CD14-positive monocyte (primary cell): ENCODE results near the gene DCDC2. TPM values are rescaled to one million over a fixed set of nuclear protein-coding genes. Genes with fewer than 3 reads are reported as not detected.
"Not testable (repeated sequence)": the region's sequence is repeated elsewhere in the genome, so short reads cannot be mapped to it uniquely, and the experiment has no call there.

Source experiments
- DNase-seq, 3 donors: peaks; one replicate each; pipeline ENCODE4 v3.0.0-alpha.2; 2011 to 2022
- H2AFZ ChIP-seq: 2 replicates; pipeline ENCODE4 v1.6.0; 2012; ENCODE audit warnings: mild to moderate bottlenecking, low read depth, low read length, inconsistent platforms; ENCODE audit not compliant: insufficient read depth, poor library complexity, severe bottlenecking
- H3K27ac ChIP-seq, 2 donors: 1 replicate in 1 of 2; 2 replicates in 1 of 2; pipeline ENCODE4 v1.5.1; 2012 to 2013; ENCODE audit warnings: low read length in 2 of 2, control low read depth in 1 of 2, inconsistent platforms in 1 of 2, low read depth in 1 of 2, mild to moderate bottlenecking in 1 of 2
- H3K27me3 ChIP-seq, 2 donors: one replicate each; pipeline versions ENCODE4 v1.6.0 to v1.6.1; 2011 to 2013; ENCODE audit warnings: low read length in 2 of 2; ENCODE audit not compliant: control insufficient read depth in 2 of 2, insufficient read depth in 2 of 2
- H3K36me3 ChIP-seq, 2 donors: replicated peaks in 1 of 2; 1 replicate in 1 of 2; 2 replicates in 1 of 2; pipeline versions ENCODE4 v1.5.1 to v1.6.1; 2012 to 2013; ENCODE audit warnings: low read length in 2 of 2, control low read depth in 1 of 2, inconsistent platforms in 1 of 2, mild to moderate bottlenecking in 1 of 2; ENCODE audit not compliant: insufficient read depth in 2 of 2, control insufficient read depth in 1 of 2
- H3K4me1 ChIP-seq, 2 donors: 1 replicate in 1 of 2; 2 replicates in 1 of 2; pipeline versions ENCODE4 v1.5.1 to v1.6.1; 2012 to 2013; ENCODE audit warnings: low read length in 2 of 2, control low read depth in 1 of 2, inconsistent platforms in 1 of 2, mild to moderate bottlenecking in 1 of 2, moderate library complexity in 1 of 2; ENCODE audit not compliant: insufficient read depth in 2 of 2, control insufficient read depth in 1 of 2
- H3K4me2 ChIP-seq: replicated peaks from 2 replicates; pipeline ENCODE3; 2012; ENCODE audit warnings: low read length, moderate library complexity, mild to moderate bottlenecking; ENCODE audit not compliant: poor library complexity, severe bottlenecking; ENCODE audit errors: extremely low read depth
- H3K4me3 ChIP-seq, 3 experiments: fragments of 200-600 bp in 1 of 3; sonication (generic) in 1 of 3; replicated peaks in 1 of 3; 1 replicate in 2 of 3; 2 replicates in 1 of 3; pipeline ENCODE4 v1.5.1; 2011 to 2013; ENCODE audit warnings: low read length in 3 of 3, mild to moderate bottlenecking in 3 of 3, control low read depth in 2 of 3, low read depth in 2 of 3, inconsistent platforms in 1 of 3, moderate library complexity in 1 of 3
- H3K79me2 ChIP-seq: 2 replicates; pipeline ENCODE4 v1.6.0; 2012; ENCODE audit warnings: mild to moderate bottlenecking, control low read depth, inconsistent platforms, low read length, moderate library complexity; ENCODE audit not compliant: insufficient read depth
- H3K9ac ChIP-seq: 2 replicates; pipeline ENCODE4 v1.6.0; 2017; ENCODE audit warnings: low read length, mild to moderate bottlenecking; ENCODE audit not compliant: insufficient read depth, poor library complexity, severe bottlenecking
- H3K9me3 ChIP-seq, 2 donors: replicated peaks in 1 of 2; 1 replicate in 1 of 2; 2 replicates in 1 of 2; pipeline versions ENCODE4 v1.5.1 to v1.6.1; 2012 to 2013; ENCODE audit warnings: low read length in 2 of 2, control low read depth in 1 of 2; ENCODE audit not compliant: control insufficient read depth in 1 of 2, insufficient read depth in 1 of 2
- H4K20me1 ChIP-seq: 2 replicates; pipeline ENCODE4 v1.6.0; 2012; ENCODE audit warnings: mild to moderate bottlenecking, low read length, control low read depth, moderate library complexity; ENCODE audit not compliant: insufficient read depth
- H3K27ac Mint-ChIP-seq, 7 donors: one replicate each; pipeline ENCODE4 v1.8.0; 2020; ENCODE audit warnings: mild to moderate bottlenecking in 7 of 7, mixed read lengths in 7 of 7, moderate library complexity in 6 of 7, inconsistent platforms in 2 of 7
- H3K27me3 Mint-ChIP-seq, 3 donors: one replicate each; pipeline ENCODE4 v1.8.0; 2021 to 2022; ENCODE audit warnings: low read depth in 3 of 3, mild to moderate bottlenecking in 3 of 3, mixed read lengths in 3 of 3, moderate library complexity in 3 of 3, inconsistent platforms in 1 of 3
- H3K36me3 Mint-ChIP-seq, 2 donors: one replicate each; pipeline ENCODE4 v1.8.0; 2020; ENCODE audit warnings: mixed read lengths in 2 of 2, inconsistent platforms in 1 of 2, mild to moderate bottlenecking in 1 of 2
- H3K4me1 Mint-ChIP-seq: one replicate; pipeline ENCODE4 v1.8.0; 2020; ENCODE audit warnings: mild to moderate bottlenecking, mixed read lengths
- H3K4me3 Mint-ChIP-seq, 2 donors: one replicate each; pipeline ENCODE4 v1.8.0; 2020; ENCODE audit warnings: mild to moderate bottlenecking in 2 of 2, mixed read lengths in 2 of 2, moderate library complexity in 1 of 2
- H3K9me3 Mint-ChIP-seq, 7 donors: one replicate each; pipeline ENCODE4 v1.8.0; 2020 to 2022; ENCODE audit warnings: mixed read lengths in 7 of 7, mild to moderate bottlenecking in 6 of 7, moderate library complexity in 6 of 7, inconsistent platforms in 2 of 7
- CTCF ChIP-seq: fragments of 200-600 bp; IDR thresholded peaks from one replicate; pipeline ENCODE4 v1.8.0; 2022; ENCODE audit warnings: antibody characterized with exemption, mild to moderate bottlenecking
- WGBS: methylation state at CpG from one replicate; pipeline ENCODE4 v1.1.5; 2013; ENCODE audit warnings: missing lambda C conversion rate; ENCODE audit not compliant: insufficient coverage; 5-methylcytosine and 5-hydroxymethylcytosine counted together
- intact Hi-C, 2 donors: fragments of 100-400 bp; cut with micrococcal nuclease; formaldehyde crosslinking; loops; one replicate each; pipeline versions ENCODE4 v1.15.0 to v1.15.1; 2023
- polyA plus RNA-seq, 3 donors: library from polyadenylated mRNA; depleted of rRNA in 1 of 3; unstranded in 2 of 3; stranded (reverse) in 1 of 3; fragments of 300-500 nt in 2 of 3; fragments of >200 nt in 1 of 3; fragmentation: Illumina TruSeq in 2 of 3; gene quantifications; 1 replicate in 2 of 3; 2 replicates in 1 of 3; pipeline ENCODE4 v1.2.3, GENCODE V29; 2012 to 2021

DCDC2 gene
- polyA plus RNA-seq, 3 donors, result not detected

- Mint-ChIP-seq H3K27me3 (peaks cover 4 to 6% (median 6%) of the 10 kb centered on the region in 3 donors), H3K9me3 (peaks cover 0 to 1% (median 0%) of the 10 kb centered on the region in 7 donors), H3K27ac (no peak overlapping the region), H3K4me3 (no peak overlapping the region), H3K4me1 (no peaks in the 10 kb centered on the region), H3K36me3 (no peaks in the 10 kb centered on the region)
- H3K9ac ChIP-seq, result no peak overlapping the region
- H3K4me2 ChIP-seq, result no peak overlapping the region
- H3K27ac ChIP-seq, result no peak overlapping the region
- no peak for DNase-seq
- no peaks in the 10 kb centered on the region for H3K79me2 ChIP-seq
- H3K36me3 ChIP-seq, result no peaks in the 10 kb centered on the region
- no peak for TF ChIP-seq CTCF
- no peaks in the 10 kb centered on the region for H3K4me1 ChIP-seq
- H3K4me3 ChIP-seq, result no peak overlapping the region
- no peaks in the 10 kb centered on the region for H3K27me3 ChIP-seq
- H4K20me1 ChIP-seq, result no peaks in the 10 kb centered on the region
- WGBS, result 92% methylated on average over 2 of the region's 2 CpGs
- no peak overlapping the region for H2AFZ ChIP-seq
- no peaks in the 10 kb centered on the region for H3K9me3 ChIP-seq
- intact Hi-C loops, result no loop called here
These were observed 112.6 kb downstream of the DCDC2 start for GRCh38 chr6:24245275-24245674.

DNA sequence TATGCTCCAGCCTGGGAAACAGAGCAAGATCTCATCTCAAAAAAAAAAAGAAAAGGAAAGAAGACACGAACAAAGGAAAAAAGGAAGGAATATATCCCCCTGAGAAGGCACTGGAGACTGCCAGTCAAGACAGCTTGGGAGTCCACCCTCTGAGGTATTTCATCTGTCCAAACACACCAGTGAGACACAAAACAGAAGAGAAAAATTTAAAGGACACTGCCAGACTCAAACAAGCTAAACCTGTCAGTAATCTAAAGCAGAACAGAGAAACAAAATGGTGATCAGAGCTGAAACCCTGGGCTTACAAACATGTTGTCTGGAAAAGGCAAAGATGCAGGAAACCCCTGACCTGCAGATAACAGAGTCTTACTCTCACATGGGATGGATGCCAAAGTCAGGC is 114.9 kb downstream of the DCDC2 start:
- Histone ChIP-seq H3K9ac (no peak overlapping the region), H4K20me1 (no peaks in the 10 kb centered on the region), H3K36me3 (no peaks in the 10 kb centered on the region), H3K4me2 (no peak overlapping the region), H3K4me1 (no peaks in the 10 kb centered on the region), H3K4me3 (no peak overlapping the region), H3K27ac (no peak overlapping the region), H2AFZ (no peak overlapping the region), H3K9me3 (no peaks in the 10 kb centered on the region), H3K27me3 (no peaks in the 10 kb centered on the region), H3K79me2 (no peaks in the 10 kb centered on the region)
- Mint-ChIP-seq H3K27ac (no peak overlapping the region), H3K36me3 (no peaks in the 10 kb centered on the region), H3K9me3 (peaks cover 0 to 1% (median 0%) of the 10 kb centered on the region in 7 donors), H3K4me3 (no peak overlapping the region), H3K4me1 (no peaks in the 10 kb centered on the region), H3K27me3 (peaks cover 2 to 11% (median 6%) of the 10 kb centered on the region in 3 donors)
- no peak for DNase-seq
- intact Hi-C loops, result no loop called here
- TF ChIP-seq CTCF, result no peak
- no CpG with 5 or more reads among the region's 1 CpG for WGBS

GRCh38 chr6:24241779-24242178 is 116.1 kb downstream of the DCDC2 start:
- H3K9ac ChIP-seq, H3K4me1 ChIP-seq, H3K36me3 Mint-ChIP-seq, H4K20me1 ChIP-seq, H3K79me2 ChIP-seq, DNase-seq, H3K27ac ChIP-seq, H3K27me3 ChIP-seq, H3K27ac Mint-ChIP-seq, H3K4me2 ChIP-seq, H3K4me3 ChIP-seq, H3K9me3 ChIP-seq, intact Hi-C loops, H3K4me1 Mint-ChIP-seq, H2AFZ ChIP-seq, H3K9me3 Mint-ChIP-seq, H3K4me3 Mint-ChIP-seq, H3K36me3 ChIP-seq: not testable (repeated sequence)
- peaks cover 2 to 11% (median 6%) of the 10 kb centered on the region in 3 donors for H3K27me3 Mint-ChIP-seq
- no CpG with 5 or more reads among the region's 1 CpG for WGBS
